ENCODE results near the gene LRCH3.

- TF ChIP-seq CTCF (IDR thresholded peaks at IDR 0.05) = no peak
- TF ChIP-seq POLR2A (IDR thresholded peaks at IDR 0.05) = no peak
Observed at GRCh38 chr3:197784019-197784585, 7.0 kb upstream of the LRCH3 start.

Measured in tibial nerve (tissue), 3 donors.